Sigmoid colon (tissue), 3 donors: Measurements from ENCODE around the gene EMID1.

Experiments used
- CTCF ChIP-seq, 4 experiments: fragments of 450-650 bp in 3 of 4; fragments of 200-600 bp in 1 of 4; IDR thresholded peaks; one replicate each; pipeline ENCODE4 v1.5.1; 2016 to 2019; ENCODE audit warnings: antibody characterized with exemption in 4 of 4, mild to moderate bottlenecking in 3 of 4, moderate library complexity in 2 of 4
- POLR2A ChIP-seq, 2 donors: fragments of 450-650 bp; IDR thresholded peaks; one replicate each; pipeline ENCODE4 v1.6.1; 2016; ENCODE audit warnings: antibody characterized with exemption in 2 of 2, mild to moderate bottlenecking in 2 of 2, moderate library complexity in 2 of 2

DNA sequence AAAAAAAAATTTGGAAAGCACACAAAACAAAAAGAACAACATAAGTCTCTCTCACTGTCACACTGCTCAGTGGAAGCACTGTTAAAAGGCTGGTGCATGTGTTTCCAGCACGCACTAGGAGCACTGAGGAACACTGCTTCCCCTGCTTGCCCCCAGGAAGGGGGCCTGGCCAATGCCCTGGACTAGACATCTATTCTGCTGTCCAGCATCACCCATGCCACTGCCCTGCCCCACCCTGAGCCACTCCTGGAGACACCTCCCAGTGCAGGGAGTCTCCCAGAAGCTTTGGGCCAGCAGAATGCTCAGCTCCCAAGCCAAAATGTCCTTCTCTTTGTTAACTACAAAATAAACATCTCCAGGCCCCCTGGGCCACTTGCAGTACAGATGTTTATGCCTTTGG, 49.7 kb upstream of the EMID1 start:
- TF ChIP-seq CTCF (IDR thresholded peaks at IDR 0.05) (no peak), POLR2A (IDR thresholded peaks at IDR 0.05) (no peak)
